GM19395 (cell line): ENCODE measurements around the gene NEK6.

Experiments
- ATAC-seq: cut with Tn5 transposase; IDR thresholded peaks from one replicate; pipeline ENCODE4 v1.9.1; 2021; ENCODE audit warnings: mild to moderate bottlenecking, moderate library complexity; ENCODE audit not compliant: unreplicated experiment

Gene NEK6

DNA sequence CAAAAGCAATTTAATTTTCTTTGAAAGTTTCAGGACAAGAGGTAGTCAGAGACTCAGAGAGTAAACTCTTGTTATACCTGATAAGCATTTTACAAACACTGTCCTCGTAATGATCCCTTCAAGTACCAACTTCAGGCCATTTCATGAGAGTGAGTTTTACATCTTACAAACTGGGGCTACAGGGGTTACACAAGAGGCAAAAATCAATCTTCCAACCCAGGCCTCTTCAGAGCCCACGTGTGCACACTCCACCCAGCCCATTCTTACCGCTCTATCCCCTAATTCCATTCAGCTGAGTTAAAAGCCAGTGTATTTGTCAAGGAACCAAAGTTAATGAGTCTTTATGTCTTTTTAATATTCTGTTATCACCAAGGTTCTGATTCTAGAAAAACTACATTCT is 110.9 kb downstream of the NEK6 start:
- no peak for ATAC-seq

DNA sequence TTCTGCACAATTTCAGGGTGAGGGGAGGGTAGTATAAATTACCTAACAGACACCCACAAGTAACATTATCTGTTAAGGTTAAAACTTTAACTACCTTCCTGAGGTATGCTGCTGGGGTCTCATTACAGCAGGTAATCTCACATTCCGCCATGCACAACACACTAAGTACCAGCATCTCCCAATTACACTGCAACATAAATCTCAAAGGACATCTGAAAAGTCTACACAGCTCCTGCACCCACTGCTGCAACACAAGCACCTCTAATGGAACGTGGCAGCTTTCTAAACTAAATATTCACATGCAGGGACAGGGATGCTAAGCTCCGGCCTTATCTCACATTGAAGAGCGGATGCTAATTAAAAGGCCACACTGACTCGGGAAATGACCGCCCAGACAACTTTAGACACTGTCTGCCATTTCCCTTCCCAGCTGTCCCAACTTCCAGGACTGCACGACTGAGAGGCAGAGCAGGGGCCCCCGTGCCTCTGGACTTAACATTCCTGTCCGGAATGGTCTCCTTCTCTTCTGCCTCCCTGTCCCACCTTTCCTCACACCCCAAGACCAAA is 111.6 kb downstream of the NEK6 start:
- no peak for ATAC-seq

DNA sequence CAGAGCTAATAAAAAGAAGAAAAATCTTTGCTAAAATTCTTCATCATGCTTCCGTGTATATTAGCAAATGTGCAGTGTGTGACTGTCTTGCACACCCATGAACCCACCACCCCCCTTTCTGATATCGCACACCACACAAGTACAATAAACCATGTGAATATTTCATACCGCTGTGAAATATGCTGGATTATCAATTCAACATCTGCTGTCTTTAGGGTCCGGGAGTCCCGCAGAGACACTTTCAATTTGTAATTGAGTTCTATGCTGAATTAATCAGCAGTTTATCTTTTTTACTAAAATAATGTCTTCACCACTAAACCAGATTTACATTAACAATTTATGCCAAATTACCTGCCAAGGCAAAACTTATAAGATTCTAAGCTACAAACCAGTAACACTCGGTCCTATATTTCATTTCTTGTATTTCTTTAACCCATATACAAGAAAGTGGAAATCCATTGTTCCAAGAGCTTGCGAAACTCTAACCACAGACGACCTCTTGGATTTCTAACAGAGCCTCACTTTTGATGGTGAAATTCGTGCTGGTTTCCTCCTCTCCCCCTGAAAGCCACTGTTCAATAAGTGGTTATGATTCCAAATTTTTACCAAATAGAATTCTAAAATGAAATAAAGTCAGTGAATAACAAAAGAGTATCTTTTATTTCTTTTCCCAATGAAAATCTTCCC is 113.3 kb downstream of the NEK6 start:
- no peak for ATAC-seq

DNA sequence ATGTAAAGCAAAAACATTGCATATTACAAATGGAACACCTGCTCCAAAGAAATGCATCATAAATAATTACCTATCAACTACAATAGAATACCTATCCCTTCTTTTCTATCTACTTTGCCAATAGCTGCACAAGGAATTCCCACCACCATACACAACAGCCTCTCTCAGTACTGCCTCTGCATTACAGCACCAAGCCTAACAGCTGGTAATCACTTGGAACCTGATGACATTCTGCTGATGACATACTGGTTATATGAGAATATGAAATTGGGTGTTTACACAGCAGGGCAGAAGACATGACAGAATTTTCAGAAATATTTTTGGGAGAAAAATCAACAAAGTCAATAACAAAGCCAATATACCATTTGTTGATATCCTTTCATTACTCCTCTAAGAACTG is 114.3 kb downstream of the NEK6 start:
- no peak for ATAC-seq

DNA sequence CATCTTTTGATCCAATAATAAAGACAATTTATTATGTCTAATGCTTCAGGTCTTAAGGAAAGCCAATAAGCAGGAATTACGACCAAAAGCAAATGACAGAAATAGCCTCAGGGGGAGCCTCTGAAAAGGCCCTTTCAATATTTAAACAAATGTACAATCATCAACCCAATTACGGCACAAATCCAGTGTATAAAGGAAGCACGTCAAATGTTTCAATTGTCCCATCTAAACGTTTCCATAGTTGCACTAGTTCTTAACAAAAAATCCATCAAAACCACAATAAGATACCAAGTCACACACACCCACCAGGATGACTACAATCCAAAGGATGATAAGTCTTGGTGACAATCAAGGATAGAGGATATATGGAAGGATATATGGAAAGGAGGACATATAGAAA is 115.6 kb downstream of the NEK6 start:
- no peak for ATAC-seq

DNA sequence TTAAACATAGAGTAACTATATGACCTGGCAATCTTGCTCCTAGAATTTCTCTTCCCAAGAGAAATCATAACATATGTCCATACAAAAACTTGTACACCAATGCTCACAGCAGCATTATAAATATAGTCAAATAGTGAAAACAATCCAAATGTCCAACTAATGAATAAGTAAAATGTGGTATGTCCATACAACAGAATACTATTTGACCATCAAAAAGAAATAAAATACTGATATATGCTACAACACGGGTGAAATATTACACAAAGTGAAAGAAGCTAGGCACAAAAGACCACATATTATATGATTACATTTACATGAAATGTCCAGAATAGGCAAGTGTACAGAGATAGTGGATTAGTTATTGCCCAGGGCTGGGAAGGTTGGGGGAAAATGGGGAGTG is 116.1 kb downstream of the NEK6 start:
- no peak for ATAC-seq

DNA sequence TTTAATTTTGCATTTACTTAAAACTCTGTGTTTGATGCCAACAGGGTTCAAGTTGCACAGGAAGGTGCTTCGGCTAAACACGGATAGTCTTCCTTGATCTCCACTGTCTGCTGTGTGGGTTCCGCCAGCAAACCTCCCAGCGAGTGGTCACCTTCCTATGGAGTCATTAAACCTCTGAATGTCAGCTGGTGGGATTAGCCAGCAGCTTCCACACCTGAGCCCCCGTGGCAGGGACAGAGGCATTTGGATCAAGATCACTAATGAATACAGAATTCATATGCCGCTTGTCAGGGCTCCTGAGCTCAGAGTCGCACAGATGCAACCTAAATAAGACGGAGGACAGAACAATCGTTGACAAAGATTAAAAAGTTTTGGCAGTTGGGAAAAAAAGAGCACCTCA is 118.0 kb downstream of the NEK6 start:
- ATAC-seq = no peak

DNA sequence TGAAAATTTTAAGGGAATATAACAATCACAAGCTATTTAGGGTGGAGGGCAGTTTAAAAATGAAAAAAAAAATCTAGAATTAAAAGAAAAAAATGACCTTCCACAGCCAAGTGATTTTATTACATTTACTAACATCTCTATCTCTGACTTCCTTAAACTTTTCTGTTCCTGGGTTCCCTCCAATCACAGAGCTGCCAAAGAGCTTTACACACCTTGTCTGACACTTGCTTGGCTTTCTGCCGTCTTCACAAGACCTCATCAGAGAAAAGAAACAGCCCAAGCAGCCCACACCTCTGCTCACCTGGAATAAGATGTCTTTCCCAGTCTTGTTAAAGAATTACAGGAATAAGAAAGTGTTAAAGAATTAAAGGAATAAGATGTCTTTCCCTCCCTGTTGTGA is 118.6 kb downstream of the NEK6 start:
- no peak for ATAC-seq

DNA sequence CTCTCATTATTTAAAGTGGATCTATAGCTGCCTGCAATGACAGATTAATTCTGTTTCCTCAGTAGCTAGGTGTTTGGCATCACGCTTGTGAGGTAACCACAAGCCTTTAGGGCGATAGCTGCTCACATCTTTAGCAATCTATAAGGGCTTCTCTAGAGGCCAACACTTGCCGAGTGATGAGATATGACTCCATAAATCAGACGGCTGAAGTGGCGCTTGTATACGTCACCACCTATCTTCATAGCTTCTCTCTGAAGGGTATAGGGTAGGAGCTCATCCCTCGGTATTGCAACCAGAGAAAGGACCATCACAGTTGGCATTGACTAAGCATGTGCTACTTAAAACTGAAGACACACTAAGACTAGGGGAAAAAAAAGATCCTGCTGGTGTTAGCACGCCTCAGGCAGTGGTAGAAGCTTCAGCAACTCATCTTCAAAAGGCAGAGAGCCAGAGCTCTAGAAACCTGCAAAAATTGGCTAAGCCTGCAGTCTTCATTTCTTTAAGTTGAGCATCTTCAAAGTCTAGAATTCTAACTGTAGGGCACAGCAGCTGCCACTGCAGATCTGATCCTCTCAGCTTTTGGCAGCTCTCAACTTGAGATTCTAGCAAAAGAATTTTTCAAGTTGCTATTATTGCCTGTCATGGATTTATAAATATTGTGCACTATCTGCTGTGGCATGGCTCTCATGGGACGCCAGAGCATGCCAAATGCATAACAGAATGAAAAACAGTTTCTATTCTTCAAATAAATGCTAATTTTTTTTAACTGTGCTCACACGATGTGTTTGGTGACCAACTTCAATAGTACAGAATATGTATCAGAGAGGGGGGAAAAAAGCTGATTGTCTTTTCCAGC is 120.0 kb downstream of the NEK6 start:
- ATAC-seq = no peak

DNA sequence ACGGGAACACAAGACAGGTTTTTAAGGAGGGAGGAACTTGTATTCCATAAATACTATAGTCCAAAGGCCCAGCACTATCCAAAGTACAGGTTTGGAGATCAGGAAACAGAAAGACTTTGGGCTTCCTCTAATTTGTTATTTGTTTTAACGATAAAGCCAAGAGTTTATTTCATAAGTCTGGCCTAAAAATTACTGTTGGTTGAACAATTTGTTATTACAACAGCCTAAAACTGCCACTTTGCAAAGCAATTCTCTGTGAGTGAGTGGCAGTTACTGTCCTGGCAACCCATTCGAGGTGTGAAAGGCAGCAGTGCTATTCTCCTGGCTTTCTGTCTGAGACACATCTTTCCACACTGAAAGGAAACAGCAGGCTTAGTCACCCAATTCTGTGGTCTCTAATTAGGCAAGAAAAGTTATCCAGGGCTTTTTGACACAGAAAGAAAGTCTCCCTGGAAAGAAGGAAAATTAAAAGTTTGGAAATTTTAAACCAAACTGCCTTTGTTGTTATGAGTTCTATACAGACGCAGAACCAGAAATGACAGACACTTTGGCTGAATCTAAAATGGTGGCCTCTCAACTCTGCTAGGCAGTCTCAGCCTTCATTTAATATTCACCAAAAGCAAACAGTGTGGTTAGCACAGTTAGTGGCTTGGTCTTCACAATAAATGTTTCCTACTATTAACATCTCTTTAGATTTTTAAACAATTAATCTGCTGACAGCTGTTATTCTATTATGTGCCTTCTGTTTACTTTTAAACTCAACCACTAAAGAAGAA is 123.6 kb downstream of the NEK6 start:
- no peak for ATAC-seq

DNA sequence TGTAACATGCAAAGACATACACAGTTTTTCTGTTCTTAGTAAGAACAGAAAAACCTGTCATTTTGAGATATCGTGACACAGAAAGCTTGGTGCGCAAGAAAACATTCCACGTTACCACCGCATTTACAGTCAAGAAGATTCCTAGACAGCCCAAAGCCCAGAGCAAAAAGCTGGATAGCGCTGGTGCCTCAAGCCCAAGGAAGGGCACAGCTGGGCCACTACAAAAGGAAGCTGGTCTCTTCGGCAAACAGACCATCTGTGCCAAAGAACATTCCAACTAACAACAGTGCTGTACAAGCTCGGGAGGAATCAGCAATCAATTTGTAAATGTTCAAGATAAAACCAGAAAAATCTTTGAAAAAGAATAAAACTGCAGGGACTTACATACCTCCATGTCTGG is 126.5 kb downstream of the NEK6 start:
- no peak for ATAC-seq

DNA sequence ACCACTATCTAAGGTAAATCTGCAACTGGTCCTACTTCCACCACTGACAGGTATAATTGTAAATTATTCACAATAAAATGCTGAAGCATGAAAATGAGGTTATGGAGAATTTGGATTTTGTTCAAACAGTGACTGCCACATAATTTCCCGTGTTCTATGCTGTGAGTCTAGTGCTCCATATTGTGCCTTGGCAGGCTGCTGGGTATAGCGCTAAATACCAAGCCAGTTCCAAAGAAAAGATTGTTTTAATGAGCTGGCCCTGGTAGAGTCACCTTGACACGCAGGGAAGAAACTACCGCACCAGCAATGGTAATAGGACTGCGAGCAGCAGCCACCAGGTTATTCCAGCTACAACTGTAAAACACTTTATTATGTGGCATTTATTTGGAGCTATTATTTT is 127.1 kb downstream of the NEK6 start:
- no peak for ATAC-seq

DNA sequence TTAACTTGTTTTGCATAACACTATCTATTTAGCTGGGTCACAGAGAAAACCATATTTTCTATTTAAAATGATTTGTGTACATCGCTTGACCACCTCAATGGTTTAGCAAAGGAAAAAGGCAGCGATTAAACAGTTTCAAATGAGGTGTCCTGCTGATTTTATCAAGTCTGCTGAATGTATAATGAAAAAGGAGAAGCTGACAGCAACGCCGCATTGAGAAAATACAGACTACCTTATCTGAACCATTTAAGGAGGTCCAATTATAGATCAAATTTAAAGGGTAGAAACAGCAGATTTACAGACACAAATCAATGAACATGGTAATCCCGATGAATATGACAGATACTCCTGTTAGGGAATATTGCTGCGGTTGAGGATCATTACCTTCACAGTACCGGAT is 127.9 kb downstream of the NEK6 start:
- no peak for ATAC-seq

DNA sequence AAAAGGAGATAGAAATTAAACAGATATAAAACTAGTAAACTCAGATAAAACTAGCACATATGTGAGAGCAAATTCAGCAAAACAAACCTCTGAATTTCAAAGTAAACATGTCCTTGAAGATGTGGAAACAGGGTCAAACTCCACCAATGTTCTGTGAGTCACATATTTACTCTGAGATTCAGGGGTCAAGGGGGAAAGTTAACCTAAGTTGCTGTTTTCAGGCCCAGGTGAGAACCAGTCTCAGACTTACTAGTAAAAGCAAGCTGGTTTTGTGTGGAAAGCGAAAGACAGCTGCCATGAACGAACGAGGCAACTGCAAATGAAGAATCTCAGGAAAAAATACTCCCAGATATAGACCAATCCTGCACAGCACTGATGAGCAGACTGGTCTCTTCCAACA is 128.5 kb downstream of the NEK6 start:
- ATAC-seq = no peak

DNA sequence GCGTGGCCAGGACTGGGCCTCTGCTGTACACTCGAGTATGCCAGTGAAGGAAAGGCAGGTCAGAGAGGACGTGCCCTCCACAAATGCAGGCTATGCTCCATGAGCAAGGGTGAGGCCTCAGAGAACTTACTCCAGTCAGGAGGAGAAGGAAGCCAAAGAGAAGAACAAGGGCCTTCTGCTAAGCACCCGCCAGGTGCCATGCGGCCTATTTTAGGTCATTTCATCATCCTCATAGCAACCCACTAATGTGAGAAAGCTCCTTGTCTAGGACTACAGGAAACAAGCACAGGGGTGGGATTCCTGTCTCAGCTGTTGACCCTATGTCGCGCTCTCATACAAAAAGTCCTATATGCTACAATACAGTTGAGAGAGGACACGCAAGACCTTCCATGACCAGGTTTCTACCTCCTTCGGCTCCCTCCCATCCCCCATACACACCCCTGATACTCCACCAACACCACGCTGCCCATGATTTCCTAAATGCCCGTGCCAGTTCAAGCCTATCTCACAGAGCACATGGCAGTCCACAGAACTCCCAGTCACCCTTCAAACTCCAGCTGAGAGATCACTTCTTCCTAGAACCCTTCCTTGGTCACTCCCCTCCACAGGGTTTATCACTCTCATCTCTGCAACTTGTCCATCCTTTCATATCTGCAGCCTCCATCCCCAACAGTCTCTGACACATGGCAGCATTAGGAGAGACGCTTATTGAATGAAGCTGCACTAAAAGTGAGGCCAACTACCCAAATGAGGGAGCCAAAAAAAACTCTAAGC is 130.7 kb downstream of the NEK6 start:
- no peak for ATAC-seq

DNA sequence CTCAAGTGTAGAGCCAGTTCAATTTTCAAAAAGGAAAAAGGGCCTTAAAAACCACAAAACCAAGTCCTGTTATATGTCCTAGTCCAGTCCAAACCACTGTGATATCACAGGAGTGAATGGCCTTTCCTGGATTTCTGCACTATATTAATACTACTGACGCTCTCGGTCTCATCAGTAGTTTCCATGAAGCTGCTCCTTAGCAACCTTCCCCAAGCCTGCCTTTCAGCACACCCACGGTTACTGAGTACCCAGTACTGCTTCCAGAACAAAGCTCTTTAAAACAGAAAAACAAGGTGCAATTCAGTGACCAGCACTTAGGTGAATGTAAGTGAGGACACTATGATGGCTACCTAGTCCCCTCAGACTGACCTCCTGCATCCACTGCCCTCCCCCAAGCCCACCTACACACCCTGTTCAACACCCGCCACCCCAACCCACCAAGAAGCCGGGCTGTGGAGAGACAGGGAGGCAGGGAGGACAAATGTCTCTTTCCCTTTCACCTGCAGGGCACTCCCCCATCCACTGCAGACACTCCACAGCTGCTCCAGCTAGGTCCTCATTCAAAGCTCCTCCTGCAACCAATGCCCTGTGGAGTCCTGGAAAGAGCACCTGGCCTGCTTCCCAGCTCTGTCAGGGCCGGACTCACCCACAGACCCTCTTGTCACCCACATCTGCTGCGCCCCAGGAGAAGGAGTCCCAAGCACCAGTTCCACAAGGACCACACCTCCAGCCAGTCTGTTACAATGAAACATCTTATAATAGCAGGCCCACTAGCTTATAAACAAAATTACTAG is 131.6 kb downstream of the NEK6 start:
- ATAC-seq = no peak

DNA sequence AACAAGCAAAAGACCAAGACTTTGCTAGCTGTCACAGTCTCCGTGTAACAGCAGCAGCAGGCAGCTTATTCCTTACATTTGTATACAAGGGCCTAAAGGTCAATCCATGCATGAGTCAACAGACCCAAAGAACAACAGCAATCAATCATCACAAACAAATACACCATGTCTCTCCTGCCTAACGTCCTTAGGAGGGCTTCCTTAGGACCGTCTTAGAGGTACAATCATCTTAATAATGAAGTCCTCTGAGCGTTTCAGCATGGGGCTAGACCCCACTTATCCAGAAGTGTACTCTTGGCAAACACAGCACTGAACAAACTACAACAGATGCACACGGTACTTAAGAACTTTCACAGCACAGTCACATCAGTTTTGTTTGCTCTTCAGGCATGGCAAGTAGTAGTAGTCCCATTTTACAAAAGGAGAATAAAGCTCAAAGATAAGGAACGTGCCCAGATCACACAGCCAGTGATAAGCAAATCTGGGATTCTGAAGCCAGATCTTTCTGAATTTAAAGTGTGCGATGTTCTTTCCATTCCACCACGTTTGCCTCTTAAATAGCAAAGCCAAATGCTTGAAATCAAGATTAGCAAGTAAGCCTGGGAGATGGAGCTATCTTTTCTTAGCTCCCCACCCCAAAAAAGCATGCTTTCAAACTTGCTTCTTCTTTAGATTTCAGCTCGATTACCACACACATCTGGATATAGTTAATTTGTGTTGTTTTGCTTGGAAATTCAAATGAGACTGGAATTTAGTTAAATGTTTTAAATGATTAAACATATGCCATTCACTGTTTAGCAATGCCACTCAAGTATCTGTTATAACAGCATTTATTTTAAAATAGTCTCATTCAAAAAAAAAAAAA is 133.3 kb downstream of the NEK6 start:
- ATAC-seq = no peak

DNA sequence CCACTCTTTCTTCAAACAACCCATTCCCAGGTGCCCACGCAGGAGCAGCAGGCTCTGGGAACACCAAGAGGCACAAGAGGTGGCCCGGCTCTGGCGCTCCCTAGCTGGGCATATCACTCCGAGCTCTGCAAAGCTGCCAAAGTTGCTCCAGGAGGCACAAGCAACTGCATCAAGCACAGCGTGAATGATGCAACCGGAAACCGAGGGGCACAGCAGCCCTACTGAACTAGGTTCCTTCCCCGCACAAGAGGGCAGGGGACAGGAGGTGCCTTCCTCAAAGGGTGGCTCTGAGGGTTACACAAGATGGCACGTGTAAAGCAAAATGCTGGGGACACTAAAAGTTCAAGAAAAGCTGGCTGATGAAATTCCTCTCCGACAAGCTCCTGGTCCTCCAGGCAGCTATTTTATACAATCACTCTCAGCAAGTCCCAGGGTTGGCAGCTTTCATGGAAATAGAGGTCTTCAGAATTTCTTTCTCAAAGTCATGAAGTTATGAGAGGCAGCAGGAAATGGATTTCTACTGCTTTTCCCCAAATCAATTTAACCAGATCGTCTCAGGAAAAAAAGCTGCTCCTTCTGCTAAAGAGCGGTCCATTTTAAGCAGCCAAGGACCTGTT is 134.6 kb downstream of the NEK6 start:
- ATAC-seq = no peak
